ENCODE data around the gene TMBIM6. TPM values are rescaled to one million over a fixed set of nuclear protein-coding genes. Genes with fewer than 3 reads are reported as not detected.

Gene TMBIM6
- total RNA-seq, 2 donors from 2014 or later = 196 to 248 TPM

- no peak overlapping the region for H3K27ac ChIP-seq
- H3K36me3 ChIP-seq = peaks cover 49% of the 10 kb centered on the region
- no peak for TF ChIP-seq CTCF (IDR thresholded peaks at IDR 0.05)
- no peak for DNase-seq (ENCODE audit: low spot score)
- H3K9me3 ChIP-seq = no peaks in the 10 kb centered on the region
- H3K4me3 ChIP-seq = no peak overlapping the region
- no peaks in the 10 kb centered on the region for H3K27me3 ChIP-seq
- H3K4me1 ChIP-seq = peaks cover 0 to 81% of the 10 kb centered on the region in 2 donors
Observed at GRCh38 chr12:49750996-49751393, 9.6 kb downstream of the TMBIM6 start.

GRCh38 chr12:49761677-49762467 is 20.5 kb downstream of the TMBIM6 start:
- Histone ChIP-seq H3K9me3 (no peaks in the 10 kb centered on the region), H3K4me1 (peaks cover 0 to 15% of the 10 kb centered on the region in 2 donors), H3K4me3 (no peak overlapping the region), H3K36me3 (peaks cover 82% of the 10 kb centered on the region), H3K27ac (no peak overlapping the region), H3K27me3 (no peaks in the 10 kb centered on the region)
- no peak for TF ChIP-seq CTCF (IDR thresholded peaks at IDR 0.05)
- no peak for DNase-seq (ENCODE audit: low spot score)

- Histone ChIP-seq H3K27me3 (no peaks in the 10 kb centered on the region), H3K9me3 (no peaks in the 10 kb centered on the region), H3K4me3 (no peak overlapping the region), H3K27ac (no peak overlapping the region), H3K4me1 (peaks cover 0 to 9% of the 10 kb centered on the region in 2 donors), H3K36me3 (peaks cover 76% of the 10 kb centered on the region)
- TF ChIP-seq CTCF (IDR thresholded peaks at IDR 0.05) = no peak
- no peak for DNase-seq (ENCODE audit: low spot score)
Observed at GRCh38 chr12:49762468-49762847, 21.1 kb downstream of the TMBIM6 start.

- H3K27ac ChIP-seq = peak overlapping the region; percentile 11 to 19
- peaks cover 69% of the 10 kb centered on the region for H3K36me3 ChIP-seq
- DNase-seq (ENCODE audit: low spot score) = peak; percentile 84
- H3K4me1 ChIP-seq = peaks cover 0 to 7% of the 10 kb centered on the region in 2 donors
- no peaks in the 10 kb centered on the region for H3K27me3 ChIP-seq
- H3K9me3 ChIP-seq = no peaks in the 10 kb centered on the region
- H3K4me3 ChIP-seq = no peak overlapping the region
- TF ChIP-seq CTCF (IDR thresholded peaks at IDR 0.05) = peak; percentile 26 to 76
Observed at GRCh38 chr12:49763006-49763591, 21.7 kb downstream of the TMBIM6 start.

- Histone ChIP-seq H3K27me3 (no peaks in the 10 kb centered on the region), H3K36me3 (peaks cover 59% of the 10 kb centered on the region), H3K4me1 (peaks cover 0 to 7% of the 10 kb centered on the region in 2 donors), H3K4me3 (no peak overlapping the region), H3K27ac (no peak overlapping the region), H3K9me3 (no peaks in the 10 kb centered on the region)
- TF ChIP-seq CTCF (IDR thresholded peaks at IDR 0.05) = no peak
- DNase-seq (ENCODE audit: low spot score) = no peak
Observed at GRCh38 chr12:49764126-49764525, 22.8 kb downstream of the TMBIM6 start.
